Neural progenitor cell (in vitro differentiated cells): ENCODE results near the gene TNIK.

ENCODE experiments used
- EZH2 ChIP-seq: fragments of 200-600 bp; sonication (generic); IDR thresholded peaks from 2 replicates; pipeline ENCODE4 v1.6.1; 2017; ENCODE audit warnings: antibody characterized with exemption, mild to moderate bottlenecking, moderate library complexity
- TF ChIP-seq, protein P1 (sequence below): fragments of 200-600 bp; sonication (generic); IDR thresholded peaks from 2 replicates; pipeline ENCODE4 v1.5.1; 2017; ENCODE audit warnings: antibody characterized with exemption, mild to moderate bottlenecking

GRCh38 chr3:171138027-171138426 is 322.2 kb downstream of the TNIK start:
- TF ChIP-seq, protein P1, sequence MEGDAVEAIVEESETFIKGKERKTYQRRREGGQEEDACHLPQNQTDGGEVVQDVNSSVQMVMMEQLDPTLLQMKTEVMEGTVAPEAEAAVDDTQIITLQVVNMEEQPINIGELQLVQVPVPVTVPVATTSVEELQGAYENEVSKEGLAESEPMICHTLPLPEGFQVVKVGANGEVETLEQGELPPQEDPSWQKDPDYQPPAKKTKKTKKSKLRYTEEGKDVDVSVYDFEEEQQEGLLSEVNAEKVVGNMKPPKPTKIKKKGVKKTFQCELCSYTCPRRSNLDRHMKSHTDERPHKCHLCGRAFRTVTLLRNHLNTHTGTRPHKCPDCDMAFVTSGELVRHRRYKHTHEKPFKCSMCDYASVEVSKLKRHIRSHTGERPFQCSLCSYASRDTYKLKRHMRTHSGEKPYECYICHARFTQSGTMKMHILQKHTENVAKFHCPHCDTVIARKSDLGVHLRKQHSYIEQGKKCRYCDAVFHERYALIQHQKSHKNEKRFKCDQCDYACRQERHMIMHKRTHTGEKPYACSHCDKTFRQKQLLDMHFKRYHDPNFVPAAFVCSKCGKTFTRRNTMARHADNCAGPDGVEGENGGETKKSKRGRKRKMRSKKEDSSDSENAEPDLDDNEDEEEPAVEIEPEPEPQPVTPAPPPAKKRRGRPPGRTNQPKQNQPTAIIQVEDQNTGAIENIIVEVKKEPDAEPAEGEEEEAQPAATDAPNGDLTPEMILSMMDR: no peak
- TF ChIP-seq EZH2: no peak
